ENCODE measurements around the gene GP1BA. TPM values are rescaled to one million over a fixed set of nuclear protein-coding genes. Genes with fewer than 3 reads are reported as not detected.

Gene GP1BA
- total RNA-seq, 2 experiments from 2014 or later: not detected

GRCh38 chr17:4895121-4895520 is 37.0 kb upstream of the GP1BA start:
- DNase-seq (no peak), ATAC-seq (no peak)
- intact Hi-C loops (cut with micrococcal nuclease): no loop called here
- Mint-ChIP-seq H3K9me3 (no peaks in the 10 kb centered on the region), H3K27ac (no peak overlapping the region), H3K4me3 (no peak overlapping the region), H3K36me3 (ENCODE audit: low read depth) (peaks cover 12% of the 10 kb centered on the region), H3K4me1 (ENCODE audit: low read depth) (peaks cover 4% of the 10 kb centered on the region), H3K27me3 (no peaks in the 10 kb centered on the region)
- POLR2A ChIA-PET: interaction anchor here (1.1 kb wide), 1 partner anchor 108 kb away, joined by 3 read pairs; no protein-coding TSS in a partner anchor
- no peak for TF ChIP-seq CTCF (IDR thresholded peaks at IDR 0.05)
- CTCF ChIA-PET: interaction anchor here (0.7 kb wide), 1 partner anchor 105 kb away, joined by 3 read pairs; no protein-coding TSS in a partner anchor

- H3K27ac Mint-ChIP-seq: no peak overlapping the region
- H3K4me3 Mint-ChIP-seq: no peak overlapping the region
- intact Hi-C loops (cut with micrococcal nuclease): no loop called here
- no peaks in the 10 kb centered on the region for H3K27me3 Mint-ChIP-seq
- CTCF ChIA-PET: interaction anchor here (1.5 kb wide), 1 partner anchor 13 kb away, joined by 3 read pairs; no protein-coding TSS in a partner anchor
- H3K4me1 Mint-ChIP-seq (ENCODE audit: low read depth): peaks cover 7% of the 10 kb centered on the region
- DNase-seq: no peak
- TF ChIP-seq CTCF (IDR thresholded peaks at IDR 0.05): no peak
- POLR2A ChIA-PET: interaction anchor here (0.5 to 1.1 kb wide), 2 partner anchors 109 to 237 kb away, joined by 3 read pairs; no protein-coding TSS in a partner anchor
- no peak for ATAC-seq
- H3K9me3 Mint-ChIP-seq: no peaks in the 10 kb centered on the region
- peaks cover 12% of the 10 kb centered on the region for H3K36me3 Mint-ChIP-seq (ENCODE audit: low read depth)
Measured at GRCh38 chr17:4895657-4896331, 36.3 kb upstream of the GP1BA start.

- Mint-ChIP-seq H3K9me3 (no peaks in the 10 kb centered on the region), H3K27me3 (no peaks in the 10 kb centered on the region), H3K4me3 (no peak overlapping the region), H3K4me1 (ENCODE audit: low read depth) (peaks cover 8% of the 10 kb centered on the region), H3K27ac (no peak overlapping the region), H3K36me3 (ENCODE audit: low read depth) (peaks cover 17% of the 10 kb centered on the region)
- ATAC-seq (no peak), DNase-seq (no peak)
- ChIA-PET POLR2A (interaction anchor here (0.5 to 0.7 kb wide), 2 partner anchors 193 to 238 kb away, joined by 3 to 4 read pairs; partner anchors contain the start of gene PELP1), CTCF (interaction anchor here (1.3 to 1.5 kb wide), 2 partner anchors 12 to 107 kb away, joined by 3 to 4 read pairs; no protein-coding TSS in a partner anchor)
- intact Hi-C loops (cut with micrococcal nuclease): no loop called here
- TF ChIP-seq CTCF (IDR thresholded peaks at IDR 0.05): no peak
Measured at GRCh38 chr17:4896332-4897197, 35.5 kb upstream of the GP1BA start.

GRCh38 chr17:4897198-4897687 is 34.8 kb upstream of the GP1BA start:
- Mint-ChIP-seq H3K27me3 (no peaks in the 10 kb centered on the region), H3K9me3 (no peaks in the 10 kb centered on the region), H3K27ac (no peak overlapping the region), H3K4me1 (ENCODE audit: low read depth) (peaks cover 12% of the 10 kb centered on the region), H3K36me3 (ENCODE audit: low read depth) (peaks cover 19% of the 10 kb centered on the region), H3K4me3 (no peak overlapping the region)
- ATAC-seq: no peak
- CTCF ChIA-PET: interaction anchor here (1.3 to 1.5 kb wide), 2 partner anchors 12 to 108 kb away, joined by 3 to 4 read pairs; no protein-coding TSS in a partner anchor
- POLR2A ChIA-PET: interaction anchor here (0.7 kb wide), 1 partner anchor 193 kb away, joined by 4 read pairs; the partner anchor contains the start of gene PELP1
- intact Hi-C loops (cut with micrococcal nuclease): no loop called here
- no peak for TF ChIP-seq CTCF (IDR thresholded peaks at IDR 0.05)
- DNase-seq: no peak

Measured in activated CD8-positive, alpha-beta T cell treated with anti-CD3 and anti-CD28 coated beads for 36 hours (primary cell).